ENCODE data around the gene KRT72.

The KRT72 gene

GRCh38 chr12:52580496-52580895 is 20.8 kb downstream of the KRT72 start:
- Histone ChIP-seq H4K8ac (ENCODE audit: low read depth, low read length) (no peak overlapping the region), H3K14ac (ENCODE audit: low read length) (no peak overlapping the region), H3K23ac (ENCODE audit: low read length) (no peak overlapping the region), H3K4me3 (ENCODE audit: low read depth, low read length) (no peak overlapping the region), H3K79me1 (ENCODE audit: low read length) (no peaks in the 10 kb centered on the region), H2AFZ (ENCODE audit: insufficient read depth, low read length, poor library complexity) (no peak overlapping the region), H3K9ac (ENCODE audit: low read length) (no peak overlapping the region), H3K4ac (ENCODE audit: low read depth, low read length) (no peak overlapping the region), H3K79me2 (ENCODE audit: control insufficient read depth, insufficient read depth, low read length, poor library complexity) (no peaks in the 10 kb centered on the region), H2BK120ac (ENCODE audit: insufficient read depth, low read length, poor library complexity) (no peak overlapping the region), H2BK12ac (ENCODE audit: low read length) (no peak overlapping the region), H2BK5ac (ENCODE audit: low read depth, low read length, poor library complexity) (no peak overlapping the region), H3K4me2 (ENCODE audit: low read length) (no peak overlapping the region), H3K27me3 (ENCODE audit: insufficient read depth, low read length) (no peaks in the 10 kb centered on the region), H3K36me3 (ENCODE audit: control insufficient read depth in 1 of 2, insufficient read depth in 2 of 2, low read length in 2 of 2) (no peaks in the 10 kb centered on the region), H3K4me1 (ENCODE audit: control insufficient read depth in 1 of 2, insufficient read depth in 2 of 2, low read length in 2 of 2) (peaks cover 0 to 5% of the 10 kb centered on the region in 2 experiments), H2AK5ac (ENCODE audit: low read length) (no peak overlapping the region), H3K27ac (ENCODE audit: low read depth, low read length) (no peak overlapping the region), H4K91ac (ENCODE audit: low read depth, low read length) (no peak overlapping the region), H3K9me3 (ENCODE audit: insufficient read depth, low read depth, low read length) (peaks cover 4% of the 10 kb centered on the region), H3K18ac (ENCODE audit: low read length) (no peak overlapping the region), H4K12ac (ENCODE audit: low read depth, low read length) (no peak overlapping the region)
- no CpG with 5 or more reads among the region's 1 CpG for WGBS (ENCODE audit: extremely low coverage, insufficient coverage, insufficient read length)
- DNase-seq: no peak

GRCh38 chr12:52579468-52580465 is 21.5 kb downstream of the KRT72 start:
- peaks cover 4% of the 10 kb centered on the region for H3K9me3 ChIP-seq (ENCODE audit: insufficient read depth, low read depth, low read length)
- no peak overlapping the region for H4K12ac ChIP-seq (ENCODE audit: low read depth, low read length)
- WGBS (ENCODE audit: extremely low coverage, insufficient coverage, insufficient read length): no CpG with 5 or more reads among the region's 10 CpGs
- no peak overlapping the region for H2BK120ac ChIP-seq (ENCODE audit: insufficient read depth, low read length, poor library complexity)
- no peak overlapping the region for H3K4ac ChIP-seq (ENCODE audit: low read depth, low read length)
- no peaks in the 10 kb centered on the region for H3K27me3 ChIP-seq (ENCODE audit: insufficient read depth, low read length)
- no peak overlapping the region for H4K91ac ChIP-seq (ENCODE audit: low read depth, low read length)
- no peak overlapping the region for H2AFZ ChIP-seq (ENCODE audit: insufficient read depth, low read length, poor library complexity)
- H3K79me1 ChIP-seq (ENCODE audit: low read length): no peaks in the 10 kb centered on the region
- H2BK5ac ChIP-seq (ENCODE audit: low read depth, low read length, poor library complexity): no peak overlapping the region
- H2AK5ac ChIP-seq (ENCODE audit: low read length): no peak overlapping the region
- H3K18ac ChIP-seq (ENCODE audit: low read length): no peak overlapping the region
- no peak overlapping the region for H4K8ac ChIP-seq (ENCODE audit: low read depth, low read length)
- H3K36me3 ChIP-seq (ENCODE audit: control insufficient read depth in 1 of 2, insufficient read depth in 2 of 2, low read length in 2 of 2): no peaks in the 10 kb centered on the region
- H3K4me1 ChIP-seq (ENCODE audit: control insufficient read depth in 1 of 2, insufficient read depth in 2 of 2, low read length in 2 of 2): peaks cover 0 to 5% of the 10 kb centered on the region in 2 experiments
- H3K4me2 ChIP-seq (ENCODE audit: low read length): no peak overlapping the region
- no peak overlapping the region for H3K4me3 ChIP-seq (ENCODE audit: low read depth, low read length)
- no peak overlapping the region for H3K27ac ChIP-seq (ENCODE audit: low read depth, low read length)
- no peak for DNase-seq
- no peak overlapping the region for H3K9ac ChIP-seq (ENCODE audit: low read length)
- no peak overlapping the region for H2BK12ac ChIP-seq (ENCODE audit: low read length)
- H3K79me2 ChIP-seq (ENCODE audit: control insufficient read depth, insufficient read depth, low read length, poor library complexity): no peaks in the 10 kb centered on the region
- H3K23ac ChIP-seq (ENCODE audit: low read length): peak overlapping the region; percentile 17
- H3K14ac ChIP-seq (ENCODE audit: low read length): no peak overlapping the region

- no peak for DNase-seq
- no peak overlapping the region for H3K9ac ChIP-seq (ENCODE audit: low read length)
- no peak overlapping the region for H2BK5ac ChIP-seq (ENCODE audit: low read depth, low read length, poor library complexity)
- H3K4me1 ChIP-seq (ENCODE audit: control insufficient read depth in 1 of 2, insufficient read depth in 2 of 2, low read length in 2 of 2): peaks cover 0 to 5% of the 10 kb centered on the region in 2 experiments
- peaks cover 4% of the 10 kb centered on the region for H3K9me3 ChIP-seq (ENCODE audit: insufficient read depth, low read depth, low read length)
- no peak overlapping the region for H3K14ac ChIP-seq (ENCODE audit: low read length)
- no peaks in the 10 kb centered on the region for H3K27me3 ChIP-seq (ENCODE audit: insufficient read depth, low read length)
- H3K4me3 ChIP-seq (ENCODE audit: low read depth, low read length): no peak overlapping the region
- no peak overlapping the region for H2AFZ ChIP-seq (ENCODE audit: insufficient read depth, low read length, poor library complexity)
- H2AK5ac ChIP-seq (ENCODE audit: low read length): no peak overlapping the region
- H4K8ac ChIP-seq (ENCODE audit: low read depth, low read length): no peak overlapping the region
- WGBS (ENCODE audit: extremely low coverage, insufficient coverage, insufficient read length): no CpG with 5 or more reads among the region's 3 CpGs
- H3K79me1 ChIP-seq (ENCODE audit: low read length): no peaks in the 10 kb centered on the region
- H2BK120ac ChIP-seq (ENCODE audit: insufficient read depth, low read length, poor library complexity): no peak overlapping the region
- no peak overlapping the region for H3K27ac ChIP-seq (ENCODE audit: low read depth, low read length)
- H3K4me2 ChIP-seq (ENCODE audit: low read length): no peak overlapping the region
- no peak overlapping the region for H3K4ac ChIP-seq (ENCODE audit: low read depth, low read length)
- H3K18ac ChIP-seq (ENCODE audit: low read length): no peak overlapping the region
- no peak overlapping the region for H4K91ac ChIP-seq (ENCODE audit: low read depth, low read length)
- no peaks in the 10 kb centered on the region for H3K79me2 ChIP-seq (ENCODE audit: control insufficient read depth, insufficient read depth, low read length, poor library complexity)
- no peak overlapping the region for H4K12ac ChIP-seq (ENCODE audit: low read depth, low read length)
- no peak overlapping the region for H2BK12ac ChIP-seq (ENCODE audit: low read length)
- H3K36me3 ChIP-seq (ENCODE audit: control insufficient read depth in 1 of 2, insufficient read depth in 2 of 2, low read length in 2 of 2): no peaks in the 10 kb centered on the region
- no peak overlapping the region for H3K23ac ChIP-seq (ENCODE audit: low read length)
Observed at GRCh38 chr12:52578469-52578868, 22.8 kb downstream of the KRT72 start.

GRCh38 chr12:52577316-52577715 is 23.9 kb downstream of the KRT72 start:
- Histone ChIP-seq H2AFZ (ENCODE audit: insufficient read depth, low read length, poor library complexity) (no peak overlapping the region), H3K27ac (ENCODE audit: low read depth, low read length) (no peak overlapping the region), H2BK12ac (ENCODE audit: low read length) (no peak overlapping the region), H3K18ac (ENCODE audit: low read length) (no peak overlapping the region), H2BK5ac (ENCODE audit: low read depth, low read length, poor library complexity) (no peak overlapping the region), H4K91ac (ENCODE audit: low read depth, low read length) (no peak overlapping the region), H3K9ac (ENCODE audit: low read length) (no peak overlapping the region), H3K23ac (ENCODE audit: low read length) (no peak overlapping the region), H3K79me1 (ENCODE audit: low read length) (no peaks in the 10 kb centered on the region), H3K4ac (ENCODE audit: low read depth, low read length) (no peak overlapping the region), H3K9me3 (ENCODE audit: insufficient read depth, low read depth, low read length) (peaks cover 4% of the 10 kb centered on the region), H3K27me3 (ENCODE audit: insufficient read depth, low read length) (no peaks in the 10 kb centered on the region), H3K4me2 (ENCODE audit: low read length) (no peak overlapping the region), H3K36me3 (ENCODE audit: control insufficient read depth in 1 of 2, insufficient read depth in 2 of 2, low read length in 2 of 2) (no peaks in the 10 kb centered on the region), H4K8ac (ENCODE audit: low read depth, low read length) (no peak overlapping the region), H2BK120ac (ENCODE audit: insufficient read depth, low read length, poor library complexity) (no peak overlapping the region), H3K79me2 (ENCODE audit: control insufficient read depth, insufficient read depth, low read length, poor library complexity) (no peaks in the 10 kb centered on the region), H3K14ac (ENCODE audit: low read length) (no peak overlapping the region), H4K12ac (ENCODE audit: low read depth, low read length) (no peak overlapping the region), H3K4me3 (ENCODE audit: low read depth, low read length) (no peak overlapping the region), H3K4me1 (ENCODE audit: control insufficient read depth in 1 of 2, insufficient read depth in 2 of 2, low read length in 2 of 2) (peaks cover 0 to 3% of the 10 kb centered on the region in 2 experiments), H2AK5ac (ENCODE audit: low read length) (no peak overlapping the region)
- DNase-seq: no peak
- WGBS (ENCODE audit: extremely low coverage, insufficient coverage, insufficient read length): no CpG with 5 or more reads among the region's 8 CpGs
